AG04450 (cell line): Measurements from ENCODE around the gene FAM83C. TPM values are rescaled to one million over a fixed set of nuclear protein-coding genes. Genes with fewer than 3 reads are reported as not detected.

ENCODE experiments used
- CTCF ChIA-PET: fragments of 300-600, 350-600 bp; formaldehyde crosslinking; extraction: SDS; loops from one replicate; lab custom pipeline; 2022; ENCODE audit warnings: antibody characterized with exemption, inconsistent platforms; lab: Charles Lee
- POLR2A ChIA-PET: fragments of 350-600 bp; formaldehyde crosslinking; extraction: SDS; loops from one replicate; lab custom pipeline; 2021; ENCODE audit warnings: antibody characterized with exemption, inconsistent platforms; lab: Yijun Ruan, JAX
- DNase-seq: peaks from one replicate; pipeline ENCODE4 v3.0.0-alpha.2; 2011; ENCODE audit warnings: low read depth, low spot score
- H3K27ac ChIP-seq: one replicate; pipeline ENCODE4 v1.5.1; 2012; ENCODE audit warnings: low read depth, low read length, control low read depth
- H3K27me3 ChIP-seq: one replicate; pipeline ENCODE4 v1.6.0; 2012; ENCODE audit warnings: low read length; ENCODE audit not compliant: control insufficient read depth, insufficient read depth
- H3K4me3 ChIP-seq: 2 replicates; pipeline ENCODE4 v1.5.1; 2011; ENCODE audit warnings: mild to moderate bottlenecking, low read depth, low read length, control low read depth
- H3K9me3 ChIP-seq: 2 replicates; pipeline ENCODE4 v1.5.1; 2012; ENCODE audit warnings: low read length; ENCODE audit not compliant: control insufficient read depth, insufficient read depth
- CTCF ChIP-seq: IDR thresholded peaks from 2 replicates; pipeline ENCODE4 v1.5.1; 2011; ENCODE audit warnings: low read depth, low read length, control low read depth, inconsistent platforms
- polyA plus RNA-seq: library from polyadenylated mRNA; depleted of rRNA; stranded (reverse); fragments of >200 nt; gene quantifications from 2 replicates; pipeline ENCODE4 v1.2.3, GENCODE V29; 2011

FAM83C gene
- polyA plus RNA-seq, 1 experiment = not detected

GRCh38 chr20:35292504-35293285 is 470 bp upstream of the FAM83C start:
- ChIA-PET CTCF (interaction anchor here (0.7 to 0.9 kb wide), 2 partner anchors 11 to 24 kb away, joined by 3 read pairs; no protein-coding TSS in a partner anchor), POLR2A (interaction anchor here (1.1 kb wide), 1 partner anchor 8 kb away, joined by 5 read pairs; the partner anchor contains the start of gene EIF6)
- no peaks in the 10 kb centered on the region for H3K27me3 ChIP-seq

GRCh38 chr20:35290887-35291417 is 1.3 kb downstream of the FAM83C start:
- ChIA-PET POLR2A (interaction anchor here (0.6 kb wide), 2 partner anchors 29 to 159 kb away, joined by 5 to 13 read pairs; no protein-coding TSS in a partner anchor), CTCF (no interaction called here)
- TF ChIP-seq CTCF = no peak
- no peak for DNase-seq
- H3K27me3 ChIP-seq = no peaks in the 10 kb centered on the region
- no peak overlapping the region for H3K27ac ChIP-seq
- no peaks in the 10 kb centered on the region for H3K9me3 ChIP-seq
- no peak overlapping the region for H3K4me3 ChIP-seq

More at GRCh38 chr20:35292504-35293285, 470 bp upstream of the FAM83C start:
- Histone ChIP-seq H3K27ac (no peak overlapping the region), H3K9me3 (no peaks in the 10 kb centered on the region), H3K4me3 (no peak overlapping the region)
- DNase-seq = no peak
- TF ChIP-seq CTCF = no peak

- TF ChIP-seq CTCF = no peak
- CTCF ChIA-PET = interaction anchor here (0.6 to 1.2 kb wide), 2 partner anchors 149 to 154 kb away, joined by 4 to 5 read pairs; no protein-coding TSS in a partner anchor
- no peak for DNase-seq
- Histone ChIP-seq H3K27me3 (no peaks in the 10 kb centered on the region), H3K27ac (no peak overlapping the region), H3K4me3 (no peak overlapping the region), H3K9me3 (no peaks in the 10 kb centered on the region)
- POLR2A ChIA-PET = interaction anchor here (0.6 to 1.1 kb wide), 3 partner anchors 12 to 28 kb away, joined by 3 to 13 read pairs (median 6); partner anchors contain the start of gene MMP24OS
Observed at GRCh38 chr20:35290186-35290886, 1.9 kb downstream of the FAM83C start.

GRCh38 chr20:35288325-35289060 is 3.7 kb downstream of the FAM83C start:
- TF ChIP-seq CTCF = no peak
- POLR2A ChIA-PET = no interaction called here

More at GRCh38 chr20:35288325-35289060, 3.7 kb downstream of the FAM83C start:
- Histone ChIP-seq H3K27ac (no peak overlapping the region), H3K4me3 (no peak overlapping the region), H3K9me3 (peaks cover 5% of the 10 kb centered on the region; the same call in 1 of the 2 replicates), H3K27me3 (no peaks in the 10 kb centered on the region)
- no peak for DNase-seq
- CTCF ChIA-PET = interaction anchor here (0.8 to 1.3 kb wide), 4 partner anchors 15 to 159 kb away, joined by 3 to 5 read pairs (median 4); no protein-coding TSS in a partner anchor
